Panc1 (cell line): ENCODE data around the gene CERKL. TPM values are rescaled to one million over a fixed set of nuclear protein-coding genes. Genes with fewer than 3 reads are reported as not detected.

Source experiments
- ATAC-seq: fragments of 200-7000 bp; cut with Tn5 transposase; 2 replicates; pipeline ENCODE4 v1.9.1; 2020; ENCODE audit warnings: mild to moderate bottlenecking, moderate library complexity
- BruUV-seq: library from RNA; stranded (reverse); fragments of 400-500 nt; replicated peaks from 2 replicates; lab custom pipeline; 2021; lab: Mats Ljungman, UMichigan
- CTCF ChIA-PET: fragments of 300-600 bp; sonication (Branson Sonifier 250); formaldehyde crosslinking; loops from one replicate; lab custom pipeline; 2022; ENCODE audit warnings: antibody characterized with exemption; lab: Charles Lee
- POLR2A ChIA-PET: fragments of 300-600 bp; sonication (Branson Sonifier 250); formaldehyde crosslinking; loops from one replicate; lab custom pipeline; 2022; ENCODE audit warnings: antibody characterized with exemption; lab: Charles Lee
- DNase-seq: peaks from one replicate; pipeline ENCODE4 v3.0.0-alpha.2; 2010; ENCODE audit warnings: low read depth, low spot score
- H3K27ac ChIP-seq: 2 replicates; pipeline ENCODE4 v1.5.1; 2011; ENCODE audit warnings: mild to moderate bottlenecking, low read length, inconsistent platforms
- H3K27me3 ChIP-seq: fragments of 200-500 bp; sonication (Bioruptor generic); 2 replicates; pipeline ENCODE4 v1.6.0; 2014; ENCODE audit warnings: low read length, inconsistent platforms; ENCODE audit not compliant: control insufficient read depth, insufficient read depth
- H3K36me3 ChIP-seq: fragments of 200-500 bp; sonication (Bioruptor generic); 2 replicates; pipeline ENCODE4 v1.5.1; 2014; ENCODE audit warnings: inconsistent platforms, mild to moderate bottlenecking, low read length, moderate library complexity; ENCODE audit not compliant: control insufficient read depth, insufficient read depth
- H3K4me1 ChIP-seq: 2 replicates; pipeline ENCODE4 v1.5.1; 2011; ENCODE audit warnings: inconsistent platforms, mild to moderate bottlenecking, low read length, moderate library complexity; ENCODE audit not compliant: control insufficient read depth, insufficient read depth
- H3K4me3 ChIP-seq, 2 experiments: 2 replicates each; pipeline ENCODE4 v1.5.1; 2011 to 2012; ENCODE audit warnings: low read depth in 2 of 2, low read length in 2 of 2, mild to moderate bottlenecking in 2 of 2, inconsistent platforms in 1 of 2, moderate library complexity in 1 of 2
- H3K9me3 ChIP-seq: fragments of 200-500 bp; sonication (Bioruptor generic); 2 replicates; pipeline ENCODE4 v1.5.1; 2014; ENCODE audit warnings: low read depth, mild to moderate bottlenecking, inconsistent platforms, low read length, moderate library complexity; ENCODE audit not compliant: control insufficient read depth, insufficient read depth
- POLR2AphosphoS5 ChIP-seq: IDR thresholded peaks from 2 replicates; pipeline ENCODE4 v1.6.1; 2012; ENCODE audit warnings: mild to moderate bottlenecking, low read depth, low read length, moderate library complexity
- SIN3A ChIP-seq: IDR thresholded peaks from 2 replicates; pipeline ENCODE4 v1.6.1; 2012; ENCODE audit warnings: low read depth, mild to moderate bottlenecking, low read length, moderate library complexity, borderline replicate concordance; ENCODE audit not compliant: insufficient read depth
- TCF7L2 ChIP-seq: IDR thresholded peaks from 2 replicates; pipeline ENCODE4 v1.6.1; 2011; ENCODE audit warnings: mild to moderate bottlenecking, low read depth, low read length, inconsistent platforms
- in situ Hi-C: cut with HindIII; loops from 2 replicates; pipeline ENCODE4 v1.10.0; 2016; ENCODE audit warnings: low sequenced_read_pairs, low pct_unique_long_range_greater_than_20kb
- intact Hi-C: fragments of 100-400 bp; cut with micrococcal nuclease; formaldehyde crosslinking; loops from one replicate; pipeline ENCODE4 v1.10.0; 2022; ENCODE audit not compliant: unreplicated experiment
- total RNA-seq: library from RNA; stranded (reverse); gene quantifications from one replicate; pipeline ENCODE4 v1.2.1, GENCODE V29; 2021; ENCODE audit not compliant: unreplicated experiment
- TF ChIP-seq, protein P1 (sequence below), 2 experiments: IDR thresholded peaks; 2 replicates each; pipeline ENCODE4 v1.6.1; 2011 to 2012; ENCODE audit warnings: low read depth in 2 of 2, control low read depth in 1 of 2, low read length in 1 of 2, mild to moderate bottlenecking in 1 of 2, moderate library complexity in 1 of 2; ENCODE audit not compliant: insufficient read depth in 1 of 2
- TF ChIP-seq, protein P2 (sequence below): fragments of 450-650 bp; IDR thresholded peaks from 2 replicates; pipeline ENCODE4 v1.5.1; 2017; ENCODE audit warnings: mild to moderate bottlenecking

CERKL gene
- total RNA-seq, 1 experiment from 2014 or later = 0.87 TPM

DNA sequence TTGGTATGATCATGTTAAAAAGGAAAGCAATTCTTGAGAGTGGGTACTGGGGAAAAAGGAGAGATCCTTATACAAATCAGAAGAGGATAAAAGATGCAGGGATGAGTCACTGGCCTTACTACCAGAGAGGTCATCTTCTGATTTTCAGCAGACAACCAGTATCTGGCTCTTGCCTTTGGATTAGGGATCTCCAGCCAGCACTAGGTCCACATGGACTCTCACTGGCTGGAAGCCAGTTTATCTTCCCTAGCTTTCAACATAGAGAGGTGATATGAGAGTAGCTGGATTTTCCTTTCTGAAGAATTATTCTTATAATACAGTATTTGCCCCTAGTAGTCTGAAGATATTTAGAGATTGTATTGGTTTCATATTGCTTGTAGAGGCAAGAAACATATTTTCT lies 30.2 kb downstream of the CERKL start:
- no TSS peak for BruUV-seq
- intact Hi-C loops = no loop called here
- in situ Hi-C loops = no loop called here

DNA sequence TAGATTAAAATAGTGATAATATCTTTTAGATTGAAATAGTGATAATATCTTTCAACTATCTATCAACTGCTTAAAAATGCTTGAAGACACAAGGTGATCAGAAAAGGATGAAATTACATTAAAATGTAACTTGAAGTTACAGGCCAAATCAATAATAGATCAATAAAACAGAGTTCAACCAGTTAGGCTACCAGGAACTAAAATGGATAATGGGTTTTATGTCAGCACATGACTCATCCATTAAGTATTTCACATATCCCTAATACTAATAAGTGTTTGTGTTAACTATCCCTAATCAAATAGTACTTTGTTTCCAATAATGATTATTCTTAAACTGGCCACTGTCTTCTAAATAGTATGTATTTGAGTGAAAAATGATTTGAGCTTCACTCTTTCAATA lies 33.7 kb downstream of the CERKL start:
- ChIA-PET CTCF (no interaction called here), POLR2A (no interaction called here)
- no peak overlapping the region for H3K4me3 ChIP-seq
- no peaks in the 10 kb centered on the region for H3K4me1 ChIP-seq
- TF ChIP-seq TCF7L2 = no peak
- TF ChIP-seq, protein P1, sequence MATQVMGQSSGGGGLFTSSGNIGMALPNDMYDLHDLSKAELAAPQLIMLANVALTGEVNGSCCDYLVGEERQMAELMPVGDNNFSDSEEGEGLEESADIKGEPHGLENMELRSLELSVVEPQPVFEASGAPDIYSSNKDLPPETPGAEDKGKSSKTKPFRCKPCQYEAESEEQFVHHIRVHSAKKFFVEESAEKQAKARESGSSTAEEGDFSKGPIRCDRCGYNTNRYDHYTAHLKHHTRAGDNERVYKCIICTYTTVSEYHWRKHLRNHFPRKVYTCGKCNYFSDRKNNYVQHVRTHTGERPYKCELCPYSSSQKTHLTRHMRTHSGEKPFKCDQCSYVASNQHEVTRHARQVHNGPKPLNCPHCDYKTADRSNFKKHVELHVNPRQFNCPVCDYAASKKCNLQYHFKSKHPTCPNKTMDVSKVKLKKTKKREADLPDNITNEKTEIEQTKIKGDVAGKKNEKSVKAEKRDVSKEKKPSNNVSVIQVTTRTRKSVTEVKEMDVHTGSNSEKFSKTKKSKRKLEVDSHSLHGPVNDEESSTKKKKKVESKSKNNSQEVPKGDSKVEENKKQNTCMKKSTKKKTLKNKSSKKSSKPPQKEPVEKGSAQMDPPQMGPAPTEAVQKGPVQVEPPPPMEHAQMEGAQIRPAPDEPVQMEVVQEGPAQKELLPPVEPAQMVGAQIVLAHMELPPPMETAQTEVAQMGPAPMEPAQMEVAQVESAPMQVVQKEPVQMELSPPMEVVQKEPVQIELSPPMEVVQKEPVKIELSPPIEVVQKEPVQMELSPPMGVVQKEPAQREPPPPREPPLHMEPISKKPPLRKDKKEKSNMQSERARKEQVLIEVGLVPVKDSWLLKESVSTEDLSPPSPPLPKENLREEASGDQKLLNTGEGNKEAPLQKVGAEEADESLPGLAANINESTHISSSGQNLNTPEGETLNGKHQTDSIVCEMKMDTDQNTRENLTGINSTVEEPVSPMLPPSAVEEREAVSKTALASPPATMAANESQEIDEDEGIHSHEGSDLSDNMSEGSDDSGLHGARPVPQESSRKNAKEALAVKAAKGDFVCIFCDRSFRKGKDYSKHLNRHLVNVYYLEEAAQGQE (IDR thresholded peaks at IDR 0.05; ENCODE audit: insufficient read depth in 1 of 2, low read depth in 2 of 2, low read length in 1 of 2) = no peak
- no peak for TF ChIP-seq SIN3A
- in situ Hi-C loops (no loop called here), intact Hi-C loops (no loop called here)
- H3K27me3 ChIP-seq = peaks cover 4% of the 10 kb centered on the region; the same call in 1 of the 2 replicates
- ATAC-seq (no peak), DNase-seq (no peak)
- no peak overlapping the region for H3K27ac ChIP-seq
- no TSS peak for BruUV-seq
- no peaks in the 10 kb centered on the region for H3K9me3 ChIP-seq
- no peaks in the 10 kb centered on the region for H3K36me3 ChIP-seq

More for the DNA sequence above, 30.2 kb downstream of the CERKL start:
- ChIA-PET POLR2A (no interaction called here), CTCF (no interaction called here)
- TF ChIP-seq SIN3A (no peak), TCF7L2 (no peak), POLR2AphosphoS5 (no peak)
- TF ChIP-seq, protein P1 (IDR thresholded peaks at IDR 0.05; ENCODE audit: insufficient read depth in 1 of 2, low read depth in 2 of 2, low read length in 1 of 2) = no peak
- TF ChIP-seq, protein P2, sequence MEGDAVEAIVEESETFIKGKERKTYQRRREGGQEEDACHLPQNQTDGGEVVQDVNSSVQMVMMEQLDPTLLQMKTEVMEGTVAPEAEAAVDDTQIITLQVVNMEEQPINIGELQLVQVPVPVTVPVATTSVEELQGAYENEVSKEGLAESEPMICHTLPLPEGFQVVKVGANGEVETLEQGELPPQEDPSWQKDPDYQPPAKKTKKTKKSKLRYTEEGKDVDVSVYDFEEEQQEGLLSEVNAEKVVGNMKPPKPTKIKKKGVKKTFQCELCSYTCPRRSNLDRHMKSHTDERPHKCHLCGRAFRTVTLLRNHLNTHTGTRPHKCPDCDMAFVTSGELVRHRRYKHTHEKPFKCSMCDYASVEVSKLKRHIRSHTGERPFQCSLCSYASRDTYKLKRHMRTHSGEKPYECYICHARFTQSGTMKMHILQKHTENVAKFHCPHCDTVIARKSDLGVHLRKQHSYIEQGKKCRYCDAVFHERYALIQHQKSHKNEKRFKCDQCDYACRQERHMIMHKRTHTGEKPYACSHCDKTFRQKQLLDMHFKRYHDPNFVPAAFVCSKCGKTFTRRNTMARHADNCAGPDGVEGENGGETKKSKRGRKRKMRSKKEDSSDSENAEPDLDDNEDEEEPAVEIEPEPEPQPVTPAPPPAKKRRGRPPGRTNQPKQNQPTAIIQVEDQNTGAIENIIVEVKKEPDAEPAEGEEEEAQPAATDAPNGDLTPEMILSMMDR = no peak
- ATAC-seq (no peak), DNase-seq (no peak)
- no peaks in the 10 kb centered on the region for H3K36me3 ChIP-seq
- H3K27ac ChIP-seq = no peak overlapping the region
- no peak overlapping the region for H3K4me3 ChIP-seq
- no peaks in the 10 kb centered on the region for H3K9me3 ChIP-seq
- H3K4me1 ChIP-seq = no peaks in the 10 kb centered on the region
- H3K27me3 ChIP-seq = peaks cover 4% of the 10 kb centered on the region; the same call in 1 of the 2 replicates
